UCSD-AML1 (cell line): ENCODE results near the gene HKDC1.
"Not testable (repeated sequence)": the region's sequence is repeated elsewhere in the genome, so short reads cannot be mapped to it uniquely, and the experiment has no call there.

Source experiments
- DNase-seq: peaks from one replicate; lab custom pipeline; 2025; ENCODE audit not compliant: unreplicated experiment; lab: John Stamatoyannopoulos, UW

HKDC1 gene

GRCh38 chr10:69278446-69278963 is 58.4 kb downstream of the HKDC1 start, which contains the start of gene HK1:
Gene HK1, plus strand, starts transcription at chr10:69278496.
- DNase-seq: no peak

GRCh38 chr10:69279110-69279509 is 59.0 kb downstream of the HKDC1 start:
- no peak for DNase-seq

- DNase-seq: no peak
Observed at GRCh38 chr10:69281507-69282413, 61.6 kb downstream of the HKDC1 start.

- DNase-seq: not testable (repeated sequence)
Observed at GRCh38 chr10:69284402-69284801, 64.3 kb downstream of the HKDC1 start.

GRCh38 chr10:69285699-69286098 is 65.6 kb downstream of the HKDC1 start:
- no peak for DNase-seq

GRCh38 chr10:69287181-69287580 is 67.0 kb downstream of the HKDC1 start:
- DNase-seq: no peak

- DNase-seq: no peak
Observed at GRCh38 chr10:69290993-69291392, 70.9 kb downstream of the HKDC1 start.

GRCh38 chr10:69292459-69292858 is 72.3 kb downstream of the HKDC1 start:
- DNase-seq: no peak

- no peak for DNase-seq
Observed at GRCh38 chr10:69295027-69295636, 75.0 kb downstream of the HKDC1 start.

- DNase-seq: no peak
Observed at GRCh38 chr10:69303632-69304051, 83.5 kb downstream of the HKDC1 start.

- no peak for DNase-seq
Observed at GRCh38 chr10:69306421-69306820, 86.3 kb downstream of the HKDC1 start.

GRCh38 chr10:69307434-69307833 is 87.3 kb downstream of the HKDC1 start:
- no peak for DNase-seq

GRCh38 chr10:69308304-69308703 is 88.2 kb downstream of the HKDC1 start:
- not testable (repeated sequence) for DNase-seq

GRCh38 chr10:69311309-69311708 is 91.2 kb downstream of the HKDC1 start:
- DNase-seq: no peak

GRCh38 chr10:69312528-69312927 is 92.4 kb downstream of the HKDC1 start:
- no peak for DNase-seq

- no peak for DNase-seq
Observed at GRCh38 chr10:69315100-69315542, 95.0 kb downstream of the HKDC1 start.

GRCh38 chr10:69315610-69316312 is 95.6 kb downstream of the HKDC1 start:
- no peak for DNase-seq

GRCh38 chr10:69316313-69317059 is 96.4 kb downstream of the HKDC1 start:
- DNase-seq: no peak
